Karpas-422 (cell line): ENCODE results near the gene NCAPG2. TPM values are rescaled to one million over a fixed set of nuclear protein-coding genes. Genes with fewer than 3 reads are reported as not detected.
"Not testable (repeated sequence)": the region's sequence is repeated elsewhere in the genome, so short reads cannot be mapped to it uniquely, and the experiment has no call there.

Source experiments
- DNase-seq: peaks from one replicate; pipeline ENCODE4 v3.0.0-alpha.2; 2015
- H2AFZ ChIP-seq: fragments of 200-600 bp; sonication (generic); 2 replicates; pipeline ENCODE4 v1.6.1; 2014; ENCODE audit warnings: antibody characterized with exemption, low read length, mixed read lengths
- H3K27ac ChIP-seq: fragments of 200-600 bp; sonication (generic); 2 replicates; pipeline ENCODE4 v1.5.1; 2014; ENCODE audit warnings: mild to moderate bottlenecking, low read length, moderate library complexity
- H3K27me3 ChIP-seq: fragments of 200-600 bp; sonication (generic); 2 replicates; pipeline ENCODE4 v1.6.1; 2014; ENCODE audit warnings: low read length, mixed read lengths
- H3K36me3 ChIP-seq: fragments of 200-600 bp; sonication (generic); 2 replicates; pipeline ENCODE4 v1.6.1; 2014; ENCODE audit warnings: low read length, mixed read lengths; ENCODE audit not compliant: insufficient read depth
- H3K4me1 ChIP-seq: fragments of 200-600 bp; sonication (generic); 2 replicates; pipeline ENCODE4 v1.6.1; 2014; ENCODE audit warnings: mild to moderate bottlenecking, low read length, mixed read lengths
- H3K4me2 ChIP-seq: fragments of 200-600 bp; sonication (generic); 2 replicates; pipeline ENCODE4 v1.6.1; 2014; ENCODE audit warnings: low read length, low read depth, mild to moderate bottlenecking; ENCODE audit not compliant: poor library complexity, severe bottlenecking
- H3K4me3 ChIP-seq: fragments of 200-600 bp; sonication (generic); 2 replicates; pipeline ENCODE4 v1.5.1; 2014; ENCODE audit warnings: mild to moderate bottlenecking, antibody characterized with exemption, low read length, mixed read lengths
- H3K79me2 ChIP-seq: fragments of 200-600 bp; sonication (generic); 2 replicates; pipeline ENCODE4 v1.6.1; 2014; ENCODE audit warnings: mild to moderate bottlenecking, low read length, mixed read lengths
- H3K9ac ChIP-seq: fragments of 200-600 bp; sonication (generic); 2 replicates; pipeline ENCODE4 v1.6.0; 2014; ENCODE audit warnings: low read length
- H3K9me2 ChIP-seq: fragments of 200-600 bp; sonication (generic), shearing (Covaris generic); replicated peaks from 2 replicates; pipeline ENCODE4 v1.6.0; 2014; ENCODE audit warnings: mild to moderate bottlenecking, low read length, moderate library complexity; ENCODE audit not compliant: insufficient read depth
- H3K9me3 ChIP-seq: fragments of 300-700, 200-600 bp; sonication (generic); 2 replicates; pipeline ENCODE4 v1.6.1; 2014; ENCODE audit warnings: low read length, mixed read lengths
- H4K20me1 ChIP-seq: fragments of 200-600 bp; sonication (generic); 2 replicates; pipeline ENCODE4 v1.6.1; 2014; ENCODE audit warnings: mild to moderate bottlenecking, antibody characterized with exemption, low read length, low read depth; ENCODE audit not compliant: insufficient read depth
- total RNA-seq: library from RNA; depleted of rRNA; stranded (reverse); fragments of >200 nt; shearing (Covaris generic); gene quantifications from 2 replicates; pipeline ENCODE4 v1.2.3, GENCODE V29; 2014; ENCODE audit warnings: low replicate concordance

NCAPG2 gene
- total RNA-seq, 1 experiment from 2014 or later = 23.4 TPM

DNA sequence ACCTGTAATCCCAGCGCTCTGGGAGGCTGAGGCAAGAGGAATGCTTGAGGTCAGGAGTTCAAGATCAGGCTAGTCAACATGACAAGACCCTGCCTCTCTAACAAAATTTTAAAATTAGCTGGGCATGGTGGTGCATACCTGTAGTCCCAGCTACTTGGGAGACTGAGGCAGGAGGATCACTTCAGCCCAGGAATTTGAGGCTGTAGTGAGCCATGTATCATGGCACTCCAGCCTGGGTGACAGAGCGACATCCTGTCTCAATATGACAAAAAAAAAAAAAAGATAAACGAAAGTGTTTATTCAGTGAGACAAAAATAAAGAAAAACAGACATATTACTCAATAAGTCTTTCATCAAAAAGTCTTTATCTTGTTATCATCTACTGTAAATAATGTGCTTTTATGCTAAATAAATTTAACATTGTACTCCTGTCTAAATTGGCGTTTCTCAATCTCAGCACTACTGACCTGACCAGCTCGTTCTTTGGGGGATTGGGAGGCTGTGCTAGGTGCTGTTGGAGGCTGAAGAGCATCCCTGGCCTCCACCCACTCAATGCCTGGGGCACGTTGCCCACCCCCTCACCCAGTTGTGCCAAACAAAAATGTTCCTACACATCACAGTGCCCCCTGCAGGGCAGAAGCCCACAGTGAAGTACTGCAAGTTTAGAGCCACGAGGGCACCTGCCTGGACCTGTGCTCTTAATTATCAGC lies 57.7 kb downstream of the NCAPG2 start:
- H3K9me3 ChIP-seq = no peaks in the 10 kb centered on the region
- DNase-seq = peak; percentile 86
- peaks cover 20% of the 10 kb centered on the region for H3K79me2 ChIP-seq

DNA sequence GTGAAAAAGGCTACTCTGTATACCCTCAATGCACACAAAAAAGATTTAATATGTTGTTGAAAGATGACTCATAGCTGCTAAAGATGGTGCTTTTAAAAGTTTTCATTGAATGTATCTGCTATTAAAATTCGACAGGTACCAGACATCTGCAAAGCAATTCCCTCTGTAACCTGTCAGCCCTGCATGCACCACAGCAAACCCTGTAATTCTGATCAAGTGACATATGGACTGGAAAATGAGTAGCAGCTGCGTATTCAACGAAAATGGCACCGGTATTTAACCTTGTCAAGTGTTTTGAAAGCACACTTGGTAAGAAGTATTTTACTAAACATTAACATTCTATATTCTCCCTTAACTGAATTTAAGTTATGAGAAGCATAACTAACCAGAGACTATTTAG lies 58.8 kb downstream of the NCAPG2 start:
- no peaks in the 10 kb centered on the region for H3K9me2 ChIP-seq
- H2AFZ ChIP-seq = no peak overlapping the region
- no peaks in the 10 kb centered on the region for H3K9me3 ChIP-seq
- H3K4me3 ChIP-seq = no peak overlapping the region
- H3K4me2 ChIP-seq = no peak overlapping the region
- peaks cover 48% of the 10 kb centered on the region for H3K36me3 ChIP-seq
- H3K27ac ChIP-seq = no peak overlapping the region
- H3K79me2 ChIP-seq = peaks cover 24% of the 10 kb centered on the region
- H4K20me1 ChIP-seq = no peaks in the 10 kb centered on the region
- DNase-seq = no peak
- H3K4me1 ChIP-seq = peaks cover 5% of the 10 kb centered on the region; the same call in 1 of the 2 replicates
- H3K9ac ChIP-seq = no peak overlapping the region
- H3K27me3 ChIP-seq = no peaks in the 10 kb centered on the region

More for the DNA sequence above, 57.7 kb downstream of the NCAPG2 start:
- H3K4me2 ChIP-seq = no peak overlapping the region
- H3K4me1 ChIP-seq = no peaks in the 10 kb centered on the region
- no peaks in the 10 kb centered on the region for H3K9me2 ChIP-seq
- H2AFZ ChIP-seq = no peak overlapping the region
- no peaks in the 10 kb centered on the region for H3K27me3 ChIP-seq
- H4K20me1 ChIP-seq = no peaks in the 10 kb centered on the region
- no peak overlapping the region for H3K9ac ChIP-seq
- H3K27ac ChIP-seq = no peak overlapping the region
- no peak overlapping the region for H3K4me3 ChIP-seq
- peaks cover 47% of the 10 kb centered on the region for H3K36me3 ChIP-seq

DNA sequence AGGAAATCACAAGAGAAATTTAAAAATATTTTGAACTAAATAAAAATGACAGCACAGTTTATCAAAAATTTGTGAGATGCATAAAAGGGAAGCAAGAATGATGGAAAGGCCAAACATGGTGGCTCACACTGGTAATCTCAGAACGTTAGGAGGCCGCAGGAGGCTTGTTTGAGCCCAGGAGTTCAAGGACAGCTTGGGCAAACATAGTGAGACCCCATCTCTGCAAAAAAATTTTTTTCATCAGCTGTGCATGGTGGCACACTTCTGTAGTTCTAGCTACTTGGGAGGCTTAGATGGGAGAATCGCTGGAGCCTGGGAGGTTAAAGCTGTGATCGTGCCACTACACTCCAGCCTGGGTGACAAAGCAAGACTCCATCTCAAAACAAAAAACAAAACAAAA lies 62.5 kb downstream of the NCAPG2 start:
- H3K27ac ChIP-seq = 0 out of 2 replicates have a peak overlapping the region, but pooled peaks have one; percentile 15
- H3K27me3 ChIP-seq = no peaks in the 10 kb centered on the region

DNA sequence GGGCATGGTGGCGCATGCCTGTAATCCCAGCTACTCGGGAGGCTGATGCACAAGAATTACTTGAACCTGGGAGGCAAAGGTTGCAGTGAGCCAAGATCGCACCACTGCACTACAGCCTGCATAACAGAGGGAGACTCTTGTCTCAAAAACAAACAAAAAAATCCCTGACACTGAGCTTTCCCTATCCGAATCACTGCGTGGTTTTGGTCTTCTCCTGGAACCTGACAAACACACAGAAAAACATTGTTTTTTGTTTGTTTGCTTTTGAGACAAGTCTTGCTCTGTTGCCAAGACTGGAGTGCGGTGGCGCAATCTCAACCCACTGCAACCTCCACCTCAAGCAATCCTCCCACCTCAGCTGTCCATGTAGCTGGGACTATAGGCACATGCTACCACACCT lies 66.6 kb downstream of the NCAPG2 start:
- Histone ChIP-seq H2AFZ (no peak overlapping the region), H3K4me1 (peaks cover 36% of the 10 kb centered on the region), H3K79me2 (peaks cover 12% of the 10 kb centered on the region), H3K9me2 (no peaks in the 10 kb centered on the region), H3K4me3 (no peak overlapping the region), H4K20me1 (no peaks in the 10 kb centered on the region), H3K36me3 (peaks cover 41% of the 10 kb centered on the region), H3K9ac (no peak overlapping the region), H3K9me3 (no peaks in the 10 kb centered on the region), H3K27me3 (no peaks in the 10 kb centered on the region), H3K4me2 (no peak overlapping the region), H3K27ac (no peak overlapping the region)
- no peak for DNase-seq

More for the DNA sequence above, 62.5 kb downstream of the NCAPG2 start:
- Histone ChIP-seq H2AFZ (no peak overlapping the region), H3K79me2 (peaks cover 18% of the 10 kb centered on the region), H3K4me3 (no peak overlapping the region), H3K4me2 (no peak overlapping the region), H3K36me3 (peaks cover 59% of the 10 kb centered on the region), H3K4me1 (peaks cover 5% of the 10 kb centered on the region; the same call in 1 of the 2 replicates), H3K9ac (no peak overlapping the region), H3K9me2 (no peaks in the 10 kb centered on the region), H4K20me1 (no peaks in the 10 kb centered on the region), H3K9me3 (no peaks in the 10 kb centered on the region)
- no peak for DNase-seq

DNA sequence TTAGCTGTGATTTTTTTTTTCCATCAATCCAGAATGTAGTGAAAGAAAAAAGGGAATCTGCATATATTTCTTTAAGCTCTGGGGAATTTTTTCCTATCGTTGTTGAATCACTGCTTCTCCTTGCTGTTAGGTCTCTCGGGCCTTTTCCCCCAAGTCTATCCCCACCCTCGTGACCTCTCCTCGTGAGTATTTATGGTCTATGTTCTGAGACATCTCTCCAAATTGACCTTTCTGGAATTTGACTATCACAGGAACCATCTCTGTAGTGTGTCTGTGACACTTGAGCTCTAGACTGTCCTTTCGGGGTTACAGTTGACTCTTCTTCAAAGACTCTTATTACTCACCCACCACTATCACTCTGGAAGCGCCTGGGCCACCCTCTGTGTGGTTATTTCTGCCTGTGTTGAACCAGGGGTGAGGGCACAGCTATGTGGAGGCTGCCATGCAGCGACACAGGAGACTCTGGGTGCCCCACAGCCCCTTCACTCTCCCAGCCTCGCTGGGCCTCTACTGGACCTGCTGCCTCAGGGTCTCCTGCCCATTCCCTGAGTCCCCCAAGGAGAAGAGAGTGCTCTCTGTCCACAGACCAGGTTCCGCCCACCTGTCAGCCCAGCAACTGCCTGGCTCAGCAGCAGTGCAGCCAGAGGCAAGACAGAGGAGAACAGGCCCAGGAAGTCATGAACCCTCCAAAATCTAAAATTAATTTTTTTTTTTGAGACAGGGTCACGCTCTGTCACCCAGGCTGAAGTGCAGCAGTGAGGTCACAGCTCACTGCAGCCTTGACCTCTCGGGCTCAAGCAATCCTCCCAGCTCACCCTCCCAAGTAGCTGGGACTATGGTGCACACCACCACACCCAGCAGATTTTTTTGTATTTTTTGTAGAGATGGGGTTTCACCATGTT lies 71.3 kb downstream of the NCAPG2 start:
- peak overlapping the region; percentile 37; the same call in 1 of the 2 replicates for H3K4me3 ChIP-seq
- no peaks in the 10 kb centered on the region for H3K27me3 ChIP-seq
- peak; percentile 83 for DNase-seq

DNA sequence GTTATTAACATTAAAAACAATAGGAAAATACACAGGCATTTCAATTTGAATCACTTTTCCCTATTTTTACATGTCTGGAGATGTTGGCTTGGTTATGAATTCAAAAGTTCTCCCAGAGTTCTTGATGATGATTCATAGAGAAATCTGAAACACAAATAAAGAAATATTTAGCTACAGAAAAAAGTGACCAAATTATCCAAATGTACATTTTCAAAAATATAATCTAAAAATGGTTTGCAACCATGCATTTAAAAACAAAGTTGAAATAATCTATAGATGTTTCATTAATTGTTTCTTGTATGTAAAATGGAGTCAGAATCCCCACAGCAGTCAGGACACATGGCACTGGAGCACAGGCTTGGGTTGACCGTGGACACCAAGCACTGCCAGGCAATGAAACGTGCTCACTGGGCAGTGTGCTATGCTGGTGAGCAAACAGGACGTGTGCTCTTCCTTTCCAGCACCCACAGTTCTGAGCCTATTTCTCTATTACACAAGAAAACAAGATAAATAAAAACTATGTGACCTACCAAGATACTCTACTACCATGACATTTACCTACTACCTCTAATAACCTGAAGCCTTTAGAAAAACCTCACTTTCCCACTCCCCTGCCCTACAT lies 72.9 kb downstream of the NCAPG2 start:
- Histone ChIP-seq H3K79me2 (no peaks in the 10 kb centered on the region; the same call in 1 of the 2 replicates), H3K9ac (no peak overlapping the region), H3K27me3 (no peaks in the 10 kb centered on the region), H2AFZ (no peak overlapping the region), H3K27ac (no peak overlapping the region), H3K4me3 (no peak overlapping the region), H3K9me2 (no peaks in the 10 kb centered on the region), H3K4me2 (no peak overlapping the region), H3K9me3 (no peaks in the 10 kb centered on the region), H3K36me3 (peaks cover 14% of the 10 kb centered on the region), H3K4me1 (peaks cover 36% of the 10 kb centered on the region), H4K20me1 (no peaks in the 10 kb centered on the region)
- no peak for DNase-seq

More for the DNA sequence above, 71.3 kb downstream of the NCAPG2 start:
- H3K79me2 ChIP-seq = no peaks in the 10 kb centered on the region; the same call in 1 of the 2 replicates
- H3K9ac ChIP-seq = peak overlapping the region; percentile 66
- H3K27ac ChIP-seq = peak overlapping the region; percentile 93
- H4K20me1 ChIP-seq = no peaks in the 10 kb centered on the region
- no peaks in the 10 kb centered on the region for H3K9me3 ChIP-seq
- H3K9me2 ChIP-seq = no peaks in the 10 kb centered on the region
- H2AFZ ChIP-seq = no peak overlapping the region
- peak overlapping the region; percentile 69 for H3K4me2 ChIP-seq
- peaks cover 36% of the 10 kb centered on the region for H3K4me1 ChIP-seq
- H3K36me3 ChIP-seq = peaks cover 13% of the 10 kb centered on the region

DNA sequence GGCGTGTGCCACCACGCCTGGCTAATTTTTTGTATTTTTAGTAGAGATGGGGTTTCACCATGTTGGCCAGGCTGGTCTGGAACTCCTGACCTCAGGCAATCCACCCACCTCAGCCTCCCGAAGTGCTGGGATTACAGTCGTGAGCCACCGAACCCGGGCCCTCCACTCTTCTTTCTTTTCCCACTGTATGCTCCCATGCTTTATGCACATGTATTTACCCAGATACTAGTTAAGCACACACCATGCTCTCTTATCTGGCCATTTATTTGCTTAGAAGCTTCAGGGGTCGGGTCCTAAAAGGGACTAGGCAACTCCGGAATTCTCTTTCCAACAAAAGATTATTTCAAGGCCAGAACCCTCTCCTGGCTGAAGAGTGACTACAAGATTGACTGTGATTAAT lies 78.3 kb downstream of the NCAPG2 start:
- not testable (repeated sequence) for DNase-seq, H3K4me1 ChIP-seq, H3K9me2 ChIP-seq, H3K4me3 ChIP-seq, H3K27me3 ChIP-seq, H3K27ac ChIP-seq, H3K4me2 ChIP-seq, H4K20me1 ChIP-seq, H3K9ac ChIP-seq, H3K79me2 ChIP-seq, H3K9me3 ChIP-seq, H2AFZ ChIP-seq
- H3K36me3 ChIP-seq = peaks cover 16% of the 10 kb centered on the region

DNA sequence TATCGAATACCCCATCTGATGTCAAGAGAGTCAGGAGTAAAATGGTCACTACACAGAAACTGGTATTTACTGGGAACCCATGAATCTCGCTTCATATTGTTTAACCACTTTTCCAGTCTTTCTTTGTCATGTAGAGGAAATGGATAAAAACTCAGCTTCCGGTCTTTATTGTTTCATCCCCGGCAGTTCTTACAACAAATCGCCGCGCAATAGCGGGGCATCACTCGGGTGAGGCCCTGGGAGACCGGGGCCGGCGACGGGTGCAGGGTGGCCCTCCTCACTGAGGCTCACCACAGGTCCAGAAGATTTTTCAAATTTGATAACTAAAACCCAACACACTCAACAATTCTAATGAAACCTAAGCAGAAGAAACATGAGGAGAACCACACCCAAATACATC lies 81.4 kb downstream of the NCAPG2 start:
- Histone ChIP-seq H3K4me3 (no peak overlapping the region), H4K20me1 (no peaks in the 10 kb centered on the region), H3K9me2 (no peaks in the 10 kb centered on the region), H3K9ac (no peak overlapping the region), H2AFZ (no peak overlapping the region), H3K36me3 (peaks cover 7% of the 10 kb centered on the region; the same call in 1 of the 2 replicates), H3K27ac (no peak overlapping the region), H3K4me2 (no peak overlapping the region), H3K79me2 (no peaks in the 10 kb centered on the region), H3K27me3 (no peaks in the 10 kb centered on the region), H3K9me3 (no peaks in the 10 kb centered on the region), H3K4me1 (peaks cover 4% of the 10 kb centered on the region; the same call in 1 of the 2 replicates)
- no peak for DNase-seq
